WERI-Rb-1 (cell line): ENCODE results near the gene TEKTIP1.

Source experiments
- DNase-seq: peaks from one replicate; pipeline ENCODE4 v3.0.0-alpha.2; 2020
- H3K27ac ChIP-seq: fragments of 250-450 bp; sonication (Bioruptor Pico); 2 replicates; pipeline ENCODE4 v1.5.1; 2020; ENCODE audit warnings: mild to moderate bottlenecking, moderate library complexity
- H3K27me3 ChIP-seq: fragments of 250-450 bp; sonication (Bioruptor Pico); 2 replicates; pipeline ENCODE4 v1.5.1; 2021; ENCODE audit warnings: mild to moderate bottlenecking, low read depth, moderate library complexity; ENCODE audit not compliant: insufficient read depth, severe bottlenecking
- H3K36me3 ChIP-seq: fragments of 250-450 bp; sonication (Bioruptor Pico); 2 replicates; pipeline ENCODE4 v1.5.1; 2020; ENCODE audit warnings: mild to moderate bottlenecking, moderate library complexity
- H3K4me3 ChIP-seq: 2 replicates; pipeline ENCODE4 v1.5.1; 2011; ENCODE audit warnings: low read depth, mild to moderate bottlenecking, control low read depth, low read length
- H3K9me3 ChIP-seq: fragments of 250-450 bp; sonication (Bioruptor Pico); 2 replicates; pipeline ENCODE4 v1.5.1; 2021; ENCODE audit warnings: mild to moderate bottlenecking, moderate library complexity; ENCODE audit not compliant: severe bottlenecking
- CTCF ChIP-seq: IDR thresholded peaks from 2 replicates; pipeline ENCODE4 v1.5.1; 2011; ENCODE audit warnings: low read depth, mild to moderate bottlenecking, control low read depth, inconsistent platforms, low read length

The TEKTIP1 gene

GRCh38 chr19:3591876-3592613, 53.1 kb downstream of the TEKTIP1 start:
- Histone ChIP-seq H3K27me3 (no peaks in the 10 kb centered on the region), H3K27ac (no peak overlapping the region), H3K36me3 (no peaks in the 10 kb centered on the region), H3K4me3 (no peak overlapping the region), H3K9me3 (peaks cover 12% of the 10 kb centered on the region)
- no peak for TF ChIP-seq CTCF
- DNase-seq, result no peak

DNA sequence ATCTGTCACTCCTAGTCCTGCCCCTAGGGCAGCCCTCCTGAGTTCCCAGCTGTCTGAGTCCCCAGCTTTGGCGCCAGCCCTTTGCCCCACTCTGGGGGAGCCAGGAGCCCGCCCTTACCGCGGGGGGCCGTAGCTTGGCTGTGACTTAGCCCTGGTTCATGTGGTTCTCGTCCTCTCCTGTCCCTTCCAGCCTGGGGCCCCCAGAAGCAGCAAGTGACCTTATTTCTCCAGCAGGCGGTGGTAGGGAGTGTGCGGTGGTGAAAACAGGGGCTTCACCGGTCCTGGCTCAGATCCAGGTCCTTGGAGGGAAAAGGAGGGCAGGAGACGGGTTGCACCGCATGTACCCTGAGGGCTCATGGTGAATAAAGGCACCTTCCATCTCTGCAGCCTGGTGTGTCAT, 54.2 kb downstream of the TEKTIP1 start:
- Histone ChIP-seq H3K36me3 (no peaks in the 10 kb centered on the region), H3K27me3 (no peaks in the 10 kb centered on the region), H3K4me3 (no peak overlapping the region), H3K27ac (no peak overlapping the region), H3K9me3 (peaks cover 12% of the 10 kb centered on the region)
- no peak for TF ChIP-seq CTCF
- no peak for DNase-seq
